Neural progenitor cell (in vitro differentiated cells): ENCODE data around the gene DRC1.

Source experiments
- EZH2 ChIP-seq: fragments of 200-600 bp; sonication (generic); IDR thresholded peaks from 2 replicates; pipeline ENCODE4 v1.6.1; 2017; ENCODE audit warnings: antibody characterized with exemption, mild to moderate bottlenecking, moderate library complexity
- TF ChIP-seq, protein P1 (sequence below): fragments of 200-600 bp; sonication (generic); IDR thresholded peaks from 2 replicates; pipeline ENCODE4 v1.5.1; 2017; ENCODE audit warnings: antibody characterized with exemption, mild to moderate bottlenecking

- no peak for TF ChIP-seq EZH2
- TF ChIP-seq, protein P1, sequence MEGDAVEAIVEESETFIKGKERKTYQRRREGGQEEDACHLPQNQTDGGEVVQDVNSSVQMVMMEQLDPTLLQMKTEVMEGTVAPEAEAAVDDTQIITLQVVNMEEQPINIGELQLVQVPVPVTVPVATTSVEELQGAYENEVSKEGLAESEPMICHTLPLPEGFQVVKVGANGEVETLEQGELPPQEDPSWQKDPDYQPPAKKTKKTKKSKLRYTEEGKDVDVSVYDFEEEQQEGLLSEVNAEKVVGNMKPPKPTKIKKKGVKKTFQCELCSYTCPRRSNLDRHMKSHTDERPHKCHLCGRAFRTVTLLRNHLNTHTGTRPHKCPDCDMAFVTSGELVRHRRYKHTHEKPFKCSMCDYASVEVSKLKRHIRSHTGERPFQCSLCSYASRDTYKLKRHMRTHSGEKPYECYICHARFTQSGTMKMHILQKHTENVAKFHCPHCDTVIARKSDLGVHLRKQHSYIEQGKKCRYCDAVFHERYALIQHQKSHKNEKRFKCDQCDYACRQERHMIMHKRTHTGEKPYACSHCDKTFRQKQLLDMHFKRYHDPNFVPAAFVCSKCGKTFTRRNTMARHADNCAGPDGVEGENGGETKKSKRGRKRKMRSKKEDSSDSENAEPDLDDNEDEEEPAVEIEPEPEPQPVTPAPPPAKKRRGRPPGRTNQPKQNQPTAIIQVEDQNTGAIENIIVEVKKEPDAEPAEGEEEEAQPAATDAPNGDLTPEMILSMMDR: no peak
Observed at GRCh38 chr2:26435106-26435505, 33.4 kb downstream of the DRC1 start.
